Kidney epithelial cell (primary cell): ENCODE results near the gene VPS37C. TPM values are rescaled to one million over a fixed set of nuclear protein-coding genes. Genes with fewer than 3 reads are reported as not detected.

ENCODE experiments used
- DNase-seq: peaks from one replicate; pipeline ENCODE4 v3.0.0-alpha.2; 2010; ENCODE audit warnings: low read depth
- H3K27me3 ChIP-seq: 2 replicates; pipeline ENCODE4 v1.6.0; 2011; ENCODE audit warnings: low read length; ENCODE audit not compliant: control insufficient read depth, insufficient read depth
- H3K36me3 ChIP-seq: 2 replicates; pipeline ENCODE4 v1.5.1; 2011; ENCODE audit warnings: low read length; ENCODE audit not compliant: control insufficient read depth, insufficient read depth
- H3K4me3 ChIP-seq: 2 replicates; pipeline ENCODE4 v1.5.1; 2011; ENCODE audit warnings: low read depth, mild to moderate bottlenecking, control low read depth, low read length
- total RNA-seq: library from RNA; depleted of rRNA; stranded (reverse); fragments of >200 nt; gene quantifications from 2 replicates; pipeline ENCODE4 v1.2.3, GENCODE V29; 2015
- TF ChIP-seq, protein P1 (sequence below): IDR thresholded peaks from 2 replicates; pipeline ENCODE4 v1.5.1; 2011; ENCODE audit warnings: mild to moderate bottlenecking, moderate library complexity, low read length, control low read depth, inconsistent platforms; ENCODE audit not compliant: insufficient read depth, poor library complexity, severe bottlenecking

VPS37C gene
- total RNA-seq, 1 donor from 2014 or later: 24.4 TPM

DNA sequence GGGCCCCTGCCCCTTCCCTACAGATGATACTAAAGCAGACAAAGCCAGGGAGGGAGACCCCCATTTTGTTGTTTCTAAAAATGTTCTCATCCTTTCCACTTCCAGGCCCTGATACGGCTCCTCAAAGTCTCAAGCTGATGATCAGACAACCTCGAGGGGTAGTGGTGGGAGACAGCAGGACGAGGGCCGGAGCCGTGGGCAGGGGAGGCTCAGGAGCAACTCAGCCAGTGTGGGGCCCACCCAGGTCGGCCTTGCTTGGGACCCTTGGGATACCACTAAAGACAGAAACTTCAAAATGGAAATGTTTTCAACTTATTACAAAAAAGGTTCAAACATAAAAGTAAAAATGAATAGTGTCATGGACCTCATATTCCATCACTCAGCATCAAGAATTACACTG, 15.2 kb upstream of the VPS37C start:
- DNase-seq: no peak
- no peak overlapping the region for H3K4me3 ChIP-seq
- TF ChIP-seq, protein P1, sequence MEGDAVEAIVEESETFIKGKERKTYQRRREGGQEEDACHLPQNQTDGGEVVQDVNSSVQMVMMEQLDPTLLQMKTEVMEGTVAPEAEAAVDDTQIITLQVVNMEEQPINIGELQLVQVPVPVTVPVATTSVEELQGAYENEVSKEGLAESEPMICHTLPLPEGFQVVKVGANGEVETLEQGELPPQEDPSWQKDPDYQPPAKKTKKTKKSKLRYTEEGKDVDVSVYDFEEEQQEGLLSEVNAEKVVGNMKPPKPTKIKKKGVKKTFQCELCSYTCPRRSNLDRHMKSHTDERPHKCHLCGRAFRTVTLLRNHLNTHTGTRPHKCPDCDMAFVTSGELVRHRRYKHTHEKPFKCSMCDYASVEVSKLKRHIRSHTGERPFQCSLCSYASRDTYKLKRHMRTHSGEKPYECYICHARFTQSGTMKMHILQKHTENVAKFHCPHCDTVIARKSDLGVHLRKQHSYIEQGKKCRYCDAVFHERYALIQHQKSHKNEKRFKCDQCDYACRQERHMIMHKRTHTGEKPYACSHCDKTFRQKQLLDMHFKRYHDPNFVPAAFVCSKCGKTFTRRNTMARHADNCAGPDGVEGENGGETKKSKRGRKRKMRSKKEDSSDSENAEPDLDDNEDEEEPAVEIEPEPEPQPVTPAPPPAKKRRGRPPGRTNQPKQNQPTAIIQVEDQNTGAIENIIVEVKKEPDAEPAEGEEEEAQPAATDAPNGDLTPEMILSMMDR: no peak
- H3K27me3 ChIP-seq: no peaks in the 10 kb centered on the region
- H3K36me3 ChIP-seq: no peaks in the 10 kb centered on the region

DNA sequence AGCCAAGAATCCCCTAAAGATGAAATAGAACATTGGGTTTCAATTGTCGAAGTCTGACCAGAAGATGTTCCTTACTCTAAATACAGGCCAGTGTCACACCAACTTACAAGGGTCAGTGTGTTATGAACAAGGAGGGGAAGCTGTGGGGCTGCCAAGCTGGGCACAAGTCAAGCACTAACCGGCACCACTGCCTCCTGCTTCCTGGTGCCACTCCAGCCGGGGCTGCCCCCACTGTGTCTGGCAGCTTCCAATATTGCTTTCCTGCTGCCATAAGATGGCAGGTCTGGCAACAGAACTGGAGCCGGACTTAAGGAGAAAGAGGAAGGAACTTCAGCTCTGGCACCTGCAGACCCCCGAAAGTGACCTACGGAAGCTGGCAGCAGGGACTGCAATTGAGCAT, 13.7 kb upstream of the VPS37C start:
- Histone ChIP-seq H3K36me3 (no peaks in the 10 kb centered on the region), H3K4me3 (no peak overlapping the region), H3K27me3 (no peaks in the 10 kb centered on the region)
- no peak for DNase-seq
- TF ChIP-seq, protein P1: no peak

DNA sequence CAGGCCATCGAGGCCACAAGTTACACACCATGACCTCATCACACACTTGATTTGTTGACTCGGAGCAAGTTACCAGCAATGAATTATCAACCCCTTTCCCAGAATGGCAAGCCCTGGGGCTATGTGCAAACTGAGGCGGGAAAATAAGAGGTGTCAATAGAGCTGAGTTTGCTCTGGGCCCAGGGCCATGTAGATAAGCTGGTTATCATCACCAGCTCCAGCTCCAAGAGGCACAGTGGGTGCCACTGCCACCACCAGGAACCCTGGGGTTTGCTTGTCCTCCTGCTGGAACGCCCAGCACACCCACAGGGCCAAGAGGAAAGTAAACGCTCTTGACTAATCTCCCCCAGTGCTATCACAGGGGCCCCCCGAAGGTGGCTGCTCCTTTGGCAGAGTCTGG, 13.0 kb upstream of the VPS37C start:
- H3K4me3 ChIP-seq: no peak overlapping the region
- DNase-seq: no peak
- no peaks in the 10 kb centered on the region for H3K27me3 ChIP-seq

DNA sequence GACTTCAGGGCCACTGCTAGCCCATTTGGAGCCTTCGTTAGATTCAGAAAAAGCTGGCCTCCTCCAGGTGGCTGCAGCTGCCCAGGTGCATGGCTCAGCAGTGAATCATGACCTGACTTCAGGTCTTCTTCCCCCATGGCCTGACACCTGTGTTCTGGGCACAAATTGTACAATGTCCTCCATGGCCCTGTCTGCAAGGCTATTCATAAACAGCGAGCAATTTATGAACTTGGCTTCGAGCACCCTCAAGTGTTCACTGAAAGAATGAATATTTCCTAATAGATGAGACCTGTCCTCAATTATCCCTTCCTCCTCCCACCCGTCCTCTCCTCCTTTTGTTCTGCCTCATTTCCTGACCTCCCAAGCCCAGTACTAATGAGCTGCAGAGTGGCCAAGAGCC, 12.2 kb upstream of the VPS37C start:
- H3K4me3 ChIP-seq: no peak overlapping the region
- no peaks in the 10 kb centered on the region for H3K27me3 ChIP-seq
- no peaks in the 10 kb centered on the region for H3K36me3 ChIP-seq
- no peak for DNase-seq
- TF ChIP-seq, protein P1: no peak

More for the DNA sequence above, 13.0 kb upstream of the VPS37C start:
- TF ChIP-seq, protein P1: no peak
- no peaks in the 10 kb centered on the region for H3K36me3 ChIP-seq

DNA sequence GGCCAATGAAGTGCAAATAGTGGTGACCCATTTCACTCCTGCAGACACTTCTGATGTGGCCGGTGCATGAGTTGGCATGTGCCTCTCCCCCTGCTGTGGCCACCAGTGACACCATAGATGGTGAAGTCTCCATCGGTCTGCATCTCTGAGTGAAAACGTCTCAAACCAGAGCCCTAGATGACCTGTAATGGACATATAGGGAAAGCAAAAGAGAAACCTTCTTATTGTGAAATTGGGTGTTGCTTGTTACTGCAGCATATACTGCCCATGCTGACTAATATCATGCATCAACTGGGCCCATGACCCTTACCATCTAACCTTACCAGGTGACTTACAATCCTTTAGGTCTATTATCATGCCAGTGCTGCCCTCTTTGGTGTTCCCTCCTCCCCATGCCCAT, 11.7 kb upstream of the VPS37C start:
- Histone ChIP-seq H3K4me3 (no peak overlapping the region), H3K27me3 (no peaks in the 10 kb centered on the region), H3K36me3 (no peaks in the 10 kb centered on the region)
- TF ChIP-seq, protein P1: no peak
- DNase-seq: no peak

DNA sequence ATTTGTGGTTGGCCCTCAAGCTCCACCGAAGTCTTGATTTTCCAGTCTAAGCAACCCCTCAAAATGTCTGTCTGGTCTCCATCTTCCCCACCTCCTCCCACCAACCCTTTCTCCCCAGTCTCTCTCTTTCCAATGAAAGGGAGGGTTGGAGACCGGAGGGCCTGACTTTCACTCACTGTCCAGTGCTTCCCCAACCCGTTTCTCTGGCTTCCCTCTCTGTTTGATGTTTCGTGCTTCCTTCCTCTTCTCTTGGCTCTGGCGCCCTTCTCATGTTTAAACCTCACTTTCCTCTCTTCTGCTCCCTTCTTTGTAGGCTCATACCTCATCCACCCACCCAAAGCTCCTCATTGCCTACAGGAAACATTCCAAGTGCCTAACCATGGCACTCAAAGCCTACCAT, 11.1 kb upstream of the VPS37C start:
- no peak for DNase-seq
- Histone ChIP-seq H3K36me3 (no peaks in the 10 kb centered on the region), H3K27me3 (no peaks in the 10 kb centered on the region), H3K4me3 (no peak overlapping the region)
- TF ChIP-seq, protein P1: no peak
